RWPE1 (cell line): ENCODE results near the gene SETDB1.

Experiments used
- CTCF ChIA-PET: fragments of 350-600 bp; sonication (Branson Sonifier 250); formaldehyde crosslinking; extraction: SDS; loops from one replicate; lab custom pipeline; 2021; lab: Yijun Ruan, JAX
- POLR2A ChIA-PET: fragments of 400-600 bp; formaldehyde crosslinking; extraction: SDS; loops from one replicate; lab custom pipeline; 2020; ENCODE audit warnings: antibody characterized with exemption; ENCODE audit not compliant: low non-redundant PET; lab: Yijun Ruan, JAX
- DNase-seq: peaks from one replicate; pipeline ENCODE4 v3.0.0; 2012; ENCODE audit warnings: low spot score
- H3K27ac ChIP-seq: fragments of 450-650 bp; 2 replicates; pipeline ENCODE4 v1.5.1; 2017
- TF ChIP-seq, protein P1 (sequence below): fragments of 450-650 bp; conservative IDR thresholded peaks from 2 replicates; pipeline ENCODE4 v1.5.1; 2017; ENCODE audit warnings: low read depth, mild to moderate bottlenecking

The SETDB1 gene

GRCh38 chr1:150997126-150997872, 71.1 kb downstream of the SETDB1 start:
- CTCF ChIA-PET = interaction anchor here (0.6 to 3.8 kb wide), 6 partner anchors 9 to 633 kb away, joined by 3 to 17 read pairs (median 4); partner anchors contain the start of genes MINDY1 and RPRD2
- TF ChIP-seq, protein P1, sequence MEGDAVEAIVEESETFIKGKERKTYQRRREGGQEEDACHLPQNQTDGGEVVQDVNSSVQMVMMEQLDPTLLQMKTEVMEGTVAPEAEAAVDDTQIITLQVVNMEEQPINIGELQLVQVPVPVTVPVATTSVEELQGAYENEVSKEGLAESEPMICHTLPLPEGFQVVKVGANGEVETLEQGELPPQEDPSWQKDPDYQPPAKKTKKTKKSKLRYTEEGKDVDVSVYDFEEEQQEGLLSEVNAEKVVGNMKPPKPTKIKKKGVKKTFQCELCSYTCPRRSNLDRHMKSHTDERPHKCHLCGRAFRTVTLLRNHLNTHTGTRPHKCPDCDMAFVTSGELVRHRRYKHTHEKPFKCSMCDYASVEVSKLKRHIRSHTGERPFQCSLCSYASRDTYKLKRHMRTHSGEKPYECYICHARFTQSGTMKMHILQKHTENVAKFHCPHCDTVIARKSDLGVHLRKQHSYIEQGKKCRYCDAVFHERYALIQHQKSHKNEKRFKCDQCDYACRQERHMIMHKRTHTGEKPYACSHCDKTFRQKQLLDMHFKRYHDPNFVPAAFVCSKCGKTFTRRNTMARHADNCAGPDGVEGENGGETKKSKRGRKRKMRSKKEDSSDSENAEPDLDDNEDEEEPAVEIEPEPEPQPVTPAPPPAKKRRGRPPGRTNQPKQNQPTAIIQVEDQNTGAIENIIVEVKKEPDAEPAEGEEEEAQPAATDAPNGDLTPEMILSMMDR = no peak
- POLR2A ChIA-PET = interaction anchor here (0.6 kb wide), 1 partner anchor 9 kb away, joined by 3 read pairs; the partner anchor contains the start of gene MINDY1
- DNase-seq = no peak
- H3K27ac ChIP-seq = peak overlapping the region; percentile 16

GRCh38 chr1:150997949-150998348, 71.8 kb downstream of the SETDB1 start:
- ChIA-PET POLR2A (interaction anchor here (0.6 kb wide), 1 partner anchor 9 kb away, joined by 3 read pairs; the partner anchor contains the start of gene MINDY1), CTCF (interaction anchor here (1.1 to 3.8 kb wide), 2 partner anchors 9 to 18 kb away, joined by 5 to 17 read pairs; partner anchors contain the start of gene MINDY1)
- no peak for DNase-seq
- TF ChIP-seq, protein P1 = no peak
- H3K27ac ChIP-seq = peak overlapping the region; percentile 16

DNA sequence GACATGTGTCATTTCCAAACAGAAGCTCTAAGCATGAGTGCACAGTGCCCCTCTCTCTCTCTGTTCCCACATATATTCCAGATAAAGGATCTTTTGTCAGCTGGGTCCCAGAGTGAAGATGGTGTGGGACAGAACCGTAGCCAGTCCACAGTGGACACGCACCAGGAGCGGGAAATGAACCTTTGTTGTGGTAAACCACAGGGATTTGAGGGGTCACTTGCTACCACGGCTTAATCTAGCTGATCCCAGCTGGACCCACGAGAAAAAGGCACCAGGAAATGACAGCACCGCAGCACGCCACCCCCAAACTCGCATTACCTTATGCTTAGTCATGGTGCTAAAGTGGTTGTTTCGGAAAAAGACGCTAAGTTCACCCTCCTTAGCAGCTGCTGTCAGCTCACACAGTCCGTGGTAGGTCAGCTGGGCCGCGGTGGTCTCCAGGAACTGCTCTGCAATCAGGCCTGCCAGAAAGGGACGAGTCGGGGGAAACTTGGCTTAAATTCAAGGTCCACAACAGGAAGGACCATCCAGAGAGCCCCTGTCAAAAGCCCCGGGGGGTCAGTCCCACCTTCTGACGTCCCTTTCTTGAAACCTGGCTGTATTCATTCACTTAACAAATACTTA, 73.0 kb downstream of the SETDB1 start:
- CTCF ChIA-PET = interaction anchor here (0.6 kb wide), 1 partner anchor 33 kb away, joined by 4 read pairs; no protein-coding TSS in a partner anchor

DNA sequence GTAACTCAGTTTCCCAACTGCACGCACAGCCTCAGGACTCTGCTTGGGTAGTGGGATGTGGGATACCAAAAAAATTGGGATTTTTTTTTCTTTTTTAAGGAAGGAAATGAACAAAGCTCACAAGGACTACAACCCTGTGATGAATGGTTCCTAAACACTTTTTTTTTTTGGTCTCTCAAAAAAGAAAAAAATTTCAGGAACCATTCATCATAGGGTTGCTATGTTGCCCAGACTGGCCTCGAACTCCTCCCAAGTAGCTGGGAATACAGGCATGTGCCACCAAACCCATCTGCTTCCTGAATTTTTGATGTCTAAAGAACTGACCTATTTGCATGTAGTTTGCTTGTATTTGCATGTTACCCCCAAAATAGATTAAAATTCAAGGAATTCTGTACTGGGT, 73.8 kb downstream of the SETDB1 start:
- CTCF ChIA-PET = interaction anchor here (0.6 kb wide), 1 partner anchor 34 kb away, joined by 4 read pairs; no protein-coding TSS in a partner anchor
- DNase-seq = no peak
- TF ChIP-seq, protein P1 = no peak
- H3K27ac ChIP-seq = no peak overlapping the region
- POLR2A ChIA-PET = interaction anchor here (0.6 kb wide), 1 partner anchor 30 kb away, joined by 7 read pairs; no protein-coding TSS in a partner anchor

More for the DNA sequence above, 73.0 kb downstream of the SETDB1 start:
- H3K27ac ChIP-seq = no peak overlapping the region
- TF ChIP-seq, protein P1 = no peak
- POLR2A ChIA-PET = no interaction called here
- DNase-seq = no peak

DNA sequence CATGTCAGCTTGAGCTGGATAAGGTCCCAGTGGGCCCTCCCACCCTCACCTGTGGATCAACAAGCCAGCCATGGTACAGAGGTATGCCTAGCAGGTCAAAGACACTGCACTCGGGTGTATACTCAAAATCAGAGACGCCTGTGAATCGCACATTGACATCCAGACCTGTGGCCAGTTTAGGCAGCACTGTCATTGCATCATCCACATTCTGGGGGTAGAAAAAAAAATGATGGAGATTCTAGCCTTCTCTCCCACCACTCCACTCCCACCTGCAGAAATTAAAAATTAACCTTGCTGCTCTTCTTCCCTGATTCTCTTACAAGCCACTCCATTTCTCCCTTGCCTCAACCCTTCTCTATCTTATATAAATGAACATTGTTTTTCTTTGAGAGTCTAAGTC, 74.2 kb downstream of the SETDB1 start:
- no peak overlapping the region for H3K27ac ChIP-seq
- POLR2A ChIA-PET = interaction anchor here (0.6 kb wide), 1 partner anchor 30 kb away, joined by 7 read pairs; no protein-coding TSS in a partner anchor
- no peak for DNase-seq
- TF ChIP-seq, protein P1 = no peak
- CTCF ChIA-PET = no interaction called here

DNA sequence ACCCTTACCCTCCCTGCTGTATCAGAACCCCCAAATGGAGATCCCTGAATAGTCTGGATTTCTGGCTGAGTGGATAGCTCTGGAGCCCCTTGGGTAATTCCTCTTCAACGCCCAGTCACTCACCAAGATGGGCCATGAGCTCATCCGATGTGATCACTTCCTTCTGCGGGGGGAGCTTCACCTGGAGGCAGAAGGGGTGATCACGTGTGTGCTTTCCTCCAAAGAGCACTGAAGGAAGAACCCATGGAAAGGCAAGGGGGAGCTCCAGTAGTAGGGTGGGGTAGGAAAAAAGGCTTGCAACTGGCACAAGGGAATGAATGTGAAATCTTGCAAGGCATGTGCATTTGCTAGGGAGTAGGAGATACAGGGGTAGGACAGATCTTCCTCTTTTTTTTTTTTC, 75.4 kb downstream of the SETDB1 start:
- TF ChIP-seq, protein P1 = no peak
- no peak for DNase-seq
- H3K27ac ChIP-seq = no peak overlapping the region
- CTCF ChIA-PET = no interaction called here
- POLR2A ChIA-PET = no interaction called here
